ENCODE results near the gene EFNA4.

EFNA4 gene

GRCh38 chr1:155050560-155051341, 12.8 kb upstream of the EFNA4 start, which contains the start of gene ADAM15 (continued):
- TF ChIP-seq, protein P1, sequence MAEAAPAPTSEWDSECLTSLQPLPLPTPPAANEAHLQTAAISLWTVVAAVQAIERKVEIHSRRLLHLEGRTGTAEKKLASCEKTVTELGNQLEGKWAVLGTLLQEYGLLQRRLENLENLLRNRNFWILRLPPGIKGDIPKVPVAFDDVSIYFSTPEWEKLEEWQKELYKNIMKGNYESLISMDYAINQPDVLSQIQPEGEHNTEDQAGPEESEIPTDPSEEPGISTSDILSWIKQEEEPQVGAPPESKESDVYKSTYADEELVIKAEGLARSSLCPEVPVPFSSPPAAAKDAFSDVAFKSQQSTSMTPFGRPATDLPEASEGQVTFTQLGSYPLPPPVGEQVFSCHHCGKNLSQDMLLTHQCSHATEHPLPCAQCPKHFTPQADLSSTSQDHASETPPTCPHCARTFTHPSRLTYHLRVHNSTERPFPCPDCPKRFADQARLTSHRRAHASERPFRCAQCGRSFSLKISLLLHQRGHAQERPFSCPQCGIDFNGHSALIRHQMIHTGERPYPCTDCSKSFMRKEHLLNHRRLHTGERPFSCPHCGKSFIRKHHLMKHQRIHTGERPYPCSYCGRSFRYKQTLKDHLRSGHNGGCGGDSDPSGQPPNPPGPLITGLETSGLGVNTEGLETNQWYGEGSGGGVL (tag by site-specific recombination; IDR thresholded peaks at IDR 0.05), result peak; percentile 61; the same call in 1 of the 2 replicates
- no peak for TF ChIP-seq ZNF776 (tag by site-specific recombination; IDR thresholded peaks at IDR 0.05; ENCODE audit: borderline replicate concordance)
- no peak for TF ChIP-seq ZNF16 (tag by site-specific recombination; IDR thresholded peaks at IDR 0.05; ENCODE audit: low read depth)
- no peak for TF ChIP-seq ZNF621 (tag by site-specific recombination; IDR thresholded peaks at IDR 0.05)
- no peak for TF ChIP-seq ZNF670 (tag by site-specific recombination; IDR thresholded peaks at IDR 0.05; ENCODE audit: low read depth)
- TF ChIP-seq ZNF174 (tag by site-specific recombination; IDR thresholded peaks at IDR 0.05), result no peak
- peak; percentile 42; the same call in 1 of the 2 replicates for TF ChIP-seq ZNF24 (tag by site-specific recombination; IDR thresholded peaks at IDR 0.05)
- no peak for TF ChIP-seq ZNF530 (tag by site-specific recombination; IDR thresholded peaks at IDR 0.05; ENCODE audit: low read depth)
- TF ChIP-seq ZSCAN5A (tag by site-specific recombination; IDR thresholded peaks at IDR 0.05), result peak; percentile 14; the same call in 1 of the 2 replicates
- TF ChIP-seq ZNF416 (tag by site-specific recombination; IDR thresholded peaks at IDR 0.05), result no peak
- TF ChIP-seq ZNF518A (tag by site-specific recombination; conservative IDR thresholded peaks at IDR 0.05; ENCODE audit: low read depth), result no peak
- TF ChIP-seq, protein P2, sequence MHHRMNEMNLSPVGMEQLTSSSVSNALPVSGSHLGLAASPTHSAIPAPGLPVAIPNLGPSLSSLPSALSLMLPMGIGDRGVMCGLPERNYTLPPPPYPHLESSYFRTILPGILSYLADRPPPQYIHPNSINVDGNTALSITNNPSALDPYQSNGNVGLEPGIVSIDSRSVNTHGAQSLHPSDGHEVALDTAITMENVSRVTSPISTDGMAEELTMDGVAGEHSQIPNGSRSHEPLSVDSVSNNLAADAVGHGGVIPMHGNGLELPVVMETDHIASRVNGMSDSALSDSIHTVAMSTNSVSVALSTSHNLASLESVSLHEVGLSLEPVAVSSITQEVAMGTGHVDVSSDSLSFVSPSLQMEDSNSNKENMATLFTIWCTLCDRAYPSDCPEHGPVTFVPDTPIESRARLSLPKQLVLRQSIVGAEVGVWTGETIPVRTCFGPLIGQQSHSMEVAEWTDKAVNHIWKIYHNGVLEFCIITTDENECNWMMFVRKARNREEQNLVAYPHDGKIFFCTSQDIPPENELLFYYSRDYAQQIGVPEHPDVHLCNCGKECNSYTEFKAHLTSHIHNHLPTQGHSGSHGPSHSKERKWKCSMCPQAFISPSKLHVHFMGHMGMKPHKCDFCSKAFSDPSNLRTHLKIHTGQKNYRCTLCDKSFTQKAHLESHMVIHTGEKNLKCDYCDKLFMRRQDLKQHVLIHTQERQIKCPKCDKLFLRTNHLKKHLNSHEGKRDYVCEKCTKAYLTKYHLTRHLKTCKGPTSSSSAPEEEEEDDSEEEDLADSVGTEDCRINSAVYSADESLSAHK (tag by site-specific recombination; IDR thresholded peaks at IDR 0.05), result no peak
- peak; percentile 65; the same call in 1 of the 2 replicates for TF ChIP-seq TRIM28 (IDR thresholded peaks at IDR 0.05; ENCODE audit: borderline replicate concordance, low read length)
- no peak; the same call in none of the 2 replicates for TF ChIP-seq GLI4 (tag by site-specific recombination; IDR thresholded peaks at IDR 0.05)
- no peak for TF ChIP-seq ZNF140 (tag by site-specific recombination; IDR thresholded peaks at IDR 0.05)
- no peak for TF ChIP-seq ZNF830 (tag by site-specific recombination; IDR thresholded peaks at IDR 0.05; ENCODE audit: low read depth)
- TF ChIP-seq ZNF664 (tag by site-specific recombination; IDR thresholded peaks at IDR 0.05), result no peak
- no peak; the same call in 1 of the 2 replicates for TF ChIP-seq PRDM6 (tag by site-specific recombination; IDR thresholded peaks at IDR 0.05)
- no peak for TF ChIP-seq ZNF791 (tag by site-specific recombination; IDR thresholded peaks at IDR 0.05)
- peak; percentile 91 for TF ChIP-seq ZNF121 (tag by site-specific recombination; IDR thresholded peaks at IDR 0.05)
- no peak for TF ChIP-seq ZNF529 (tag by site-specific recombination; IDR thresholded peaks at IDR 0.05; ENCODE audit: insufficient replicate concordance)
- no peak for TF ChIP-seq ZNF221 (tag by site-specific recombination; IDR thresholded peaks at IDR 0.05; ENCODE audit: borderline replicate concordance)
- TF ChIP-seq, protein P3, sequence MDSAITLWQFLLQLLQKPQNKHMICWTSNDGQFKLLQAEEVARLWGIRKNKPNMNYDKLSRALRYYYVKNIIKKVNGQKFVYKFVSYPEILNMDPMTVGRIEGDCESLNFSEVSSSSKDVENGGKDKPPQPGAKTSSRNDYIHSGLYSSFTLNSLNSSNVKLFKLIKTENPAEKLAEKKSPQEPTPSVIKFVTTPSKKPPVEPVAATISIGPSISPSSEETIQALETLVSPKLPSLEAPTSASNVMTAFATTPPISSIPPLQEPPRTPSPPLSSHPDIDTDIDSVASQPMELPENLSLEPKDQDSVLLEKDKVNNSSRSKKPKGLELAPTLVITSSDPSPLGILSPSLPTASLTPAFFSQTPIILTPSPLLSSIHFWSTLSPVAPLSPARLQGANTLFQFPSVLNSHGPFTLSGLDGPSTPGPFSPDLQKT (IDR thresholded peaks at IDR 0.05; ENCODE audit: borderline replicate concordance, low read depth, low read length), result no peak
- 0 out of 2 replicates have a peak, but pooled peaks have one; percentile 11 for TF ChIP-seq ZNF585B (tag by site-specific recombination; IDR thresholded peaks at IDR 0.05)
